Epidermal melanocyte (primary cell): ENCODE data around the gene TCP10L.
"Not testable (repeated sequence)": the region's sequence is repeated elsewhere in the genome, so short reads cannot be mapped to it uniquely, and the experiment has no call there.

Source experiments
- DNase-seq: peaks from one replicate; pipeline ENCODE4 v3.0.0; 2011; ENCODE audit warnings: low spot score; ENCODE audit not compliant: insufficient read length

The TCP10L gene

DNA sequence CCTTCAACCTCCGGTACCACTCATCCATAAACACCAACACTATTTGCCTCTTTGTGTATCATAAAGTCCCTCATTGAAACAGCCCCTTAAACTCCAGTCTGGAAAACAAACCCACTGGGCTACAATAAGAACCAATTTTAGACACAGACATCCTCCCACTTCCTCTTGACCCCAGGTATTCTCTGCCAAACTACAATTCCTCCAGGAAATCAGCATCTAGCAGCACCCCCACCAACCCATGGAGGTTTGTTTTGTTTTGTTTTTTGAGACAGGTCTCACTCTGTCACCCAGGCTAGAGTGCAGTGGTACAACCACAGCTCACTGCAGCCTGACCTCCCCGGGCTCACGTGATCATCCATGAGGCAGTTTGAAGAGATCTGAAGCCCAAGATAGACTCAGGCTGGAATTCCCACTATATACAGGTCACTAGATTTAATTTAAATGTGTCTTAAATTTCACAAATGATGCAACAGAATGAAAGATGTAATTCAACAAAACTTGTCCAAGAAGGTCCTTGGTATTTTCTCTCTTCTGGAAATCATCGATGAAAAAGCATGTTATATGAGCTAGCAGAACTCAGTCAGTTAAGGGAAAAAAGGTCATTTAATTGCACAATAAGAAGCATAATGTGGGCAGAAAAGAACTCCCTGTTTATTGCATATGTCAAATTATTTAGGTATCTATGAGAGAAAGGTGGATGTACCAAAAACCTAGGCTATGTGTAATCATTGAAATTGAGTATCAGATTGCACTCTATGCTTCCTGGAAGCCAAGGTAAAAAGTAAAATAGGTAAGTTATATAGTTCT is 30.3 kb downstream of the TCP10L start:
- DNase-seq: no peak

DNA sequence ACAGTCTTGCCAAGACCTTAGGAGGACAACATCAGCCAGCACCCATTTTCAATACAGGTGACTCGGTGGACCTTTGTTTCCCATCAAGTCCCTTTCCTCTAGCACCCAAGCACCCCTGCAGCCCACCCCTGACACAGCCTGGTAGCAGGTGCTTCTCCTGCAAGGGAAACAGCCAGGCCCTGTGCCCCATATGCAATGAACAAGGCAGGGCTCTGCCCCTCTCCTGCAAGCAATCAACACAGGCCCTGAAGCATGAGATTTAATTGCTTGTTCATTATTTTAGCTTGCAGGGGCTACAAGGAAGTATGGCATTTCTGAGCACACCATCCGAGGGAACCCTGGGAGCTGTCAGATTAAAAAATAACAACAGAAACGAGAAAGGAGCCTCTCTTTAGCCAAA is 35.4 kb downstream of the TCP10L start:
- DNase-seq: no peak

DNA sequence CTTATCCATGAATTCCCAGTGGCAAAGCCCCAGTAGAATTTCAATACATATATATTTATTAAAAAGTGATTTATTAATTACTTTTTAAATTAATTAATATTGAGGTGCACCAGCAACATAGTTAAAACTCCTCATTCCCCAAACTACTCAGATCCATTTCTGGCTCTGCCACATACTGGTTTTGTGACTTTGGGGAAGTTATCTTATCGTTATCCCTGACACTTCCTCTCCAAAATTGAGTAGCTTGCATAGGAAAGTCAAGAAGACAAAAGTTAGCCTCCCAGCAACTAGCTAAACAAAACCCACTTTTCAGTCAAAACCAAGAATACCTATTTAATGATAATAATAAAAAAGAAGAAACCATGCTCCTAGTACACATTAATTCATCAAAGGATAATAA is 35.9 kb downstream of the TCP10L start:
- no peak for DNase-seq

DNA sequence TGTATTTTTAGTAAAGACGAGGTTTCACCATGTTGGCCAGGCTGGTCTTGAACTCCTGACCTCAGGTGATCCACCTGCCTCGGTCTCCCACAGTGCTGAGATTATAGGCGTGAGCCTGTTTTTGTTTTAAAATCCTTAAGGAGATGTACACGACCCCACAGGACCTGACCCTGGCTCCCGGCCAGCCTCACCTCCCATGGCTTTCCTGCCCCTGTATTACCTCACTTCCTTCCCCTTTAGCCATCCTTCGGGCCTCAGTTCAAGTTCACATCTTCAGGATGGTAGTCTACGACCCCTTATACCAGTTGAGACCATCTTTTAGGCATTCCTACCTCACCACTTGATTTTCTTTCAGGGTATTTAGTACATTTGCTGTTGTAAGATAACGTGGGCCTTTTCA is 36.3 kb downstream of the TCP10L start:
- DNase-seq: no peak

DNA sequence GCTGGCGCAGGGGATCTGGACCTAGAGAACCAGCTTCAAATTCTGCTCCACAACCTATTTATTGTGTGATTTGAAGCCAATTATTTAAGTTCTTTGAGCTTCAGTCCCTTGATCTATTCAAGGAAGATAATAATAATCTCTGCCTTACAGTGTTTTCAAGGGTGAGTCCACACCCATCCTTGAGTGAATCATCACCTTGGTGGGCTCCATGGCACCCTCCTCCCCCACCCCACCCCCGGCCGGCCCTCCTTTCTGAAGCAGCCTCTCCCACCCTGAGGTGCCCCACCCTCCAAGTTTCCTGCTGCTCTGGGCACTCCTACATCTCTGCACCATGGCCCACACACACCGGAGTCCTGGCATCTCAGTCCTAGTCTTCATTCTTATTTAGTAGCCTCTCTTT is 38.3 kb downstream of the TCP10L start:
- DNase-seq: no peak

DNA sequence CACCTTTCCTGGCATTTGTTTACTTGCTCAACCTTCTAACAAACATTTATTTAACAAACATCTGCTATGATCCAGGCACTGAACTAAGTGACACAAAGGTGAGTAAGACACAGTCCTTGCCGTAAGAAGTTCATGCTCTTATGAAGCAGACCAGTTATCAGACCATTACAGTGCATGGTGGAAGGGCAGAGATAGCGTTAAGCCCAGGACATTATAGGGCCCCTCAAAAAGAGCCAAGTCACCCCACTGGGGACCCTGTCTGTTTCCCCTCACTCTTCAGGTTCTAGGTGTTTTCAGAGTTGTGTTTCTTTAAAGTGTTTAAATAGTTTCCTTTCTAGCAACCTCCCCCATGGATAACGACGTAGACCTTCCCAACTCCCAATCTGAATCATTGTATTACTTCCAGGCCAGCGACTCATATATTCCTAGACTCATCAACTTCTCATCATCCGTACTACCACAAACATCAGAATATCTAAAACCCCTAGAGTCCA is 39.3 kb downstream of the TCP10L start:
- DNase-seq: no peak

DNA sequence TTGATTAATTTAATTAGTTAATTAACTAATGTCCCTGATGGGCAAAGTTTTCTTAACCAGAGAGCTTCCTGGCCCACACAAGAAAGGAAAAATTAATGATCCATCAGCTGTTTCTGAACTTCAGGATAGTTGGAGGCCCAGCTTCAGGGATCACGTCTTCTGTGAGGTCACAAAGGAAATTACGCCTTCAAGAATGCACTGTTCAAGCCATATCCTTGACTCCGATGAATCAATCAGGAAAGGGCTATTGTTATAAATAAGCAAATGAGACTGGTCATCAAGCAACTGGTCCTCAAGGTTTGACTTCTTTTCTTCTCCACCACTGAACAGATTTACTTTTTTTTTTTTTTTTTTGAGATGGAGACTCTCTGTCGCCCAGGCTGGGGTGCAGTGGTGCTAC is 40.6 kb downstream of the TCP10L start:
- no peak for DNase-seq

DNA sequence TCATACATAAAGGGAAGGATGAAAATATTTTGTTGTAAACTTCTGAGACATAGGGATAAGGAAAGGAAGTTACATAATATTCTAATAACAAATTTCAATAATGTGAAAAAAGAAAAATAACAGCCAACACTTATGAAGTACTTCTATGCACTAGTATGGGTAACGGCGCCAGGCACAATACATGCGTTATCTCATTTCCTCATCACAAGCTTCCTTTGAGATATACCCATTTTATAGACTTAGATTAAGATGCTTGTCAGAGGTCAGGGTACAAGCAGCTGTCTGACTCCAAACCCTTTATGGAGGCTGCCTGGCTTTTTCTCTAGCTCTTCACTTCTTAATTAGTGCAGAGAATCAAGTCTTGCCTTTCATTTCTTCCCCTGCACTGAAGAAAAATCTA is 41.3 kb downstream of the TCP10L start:
- DNase-seq: no peak

DNA sequence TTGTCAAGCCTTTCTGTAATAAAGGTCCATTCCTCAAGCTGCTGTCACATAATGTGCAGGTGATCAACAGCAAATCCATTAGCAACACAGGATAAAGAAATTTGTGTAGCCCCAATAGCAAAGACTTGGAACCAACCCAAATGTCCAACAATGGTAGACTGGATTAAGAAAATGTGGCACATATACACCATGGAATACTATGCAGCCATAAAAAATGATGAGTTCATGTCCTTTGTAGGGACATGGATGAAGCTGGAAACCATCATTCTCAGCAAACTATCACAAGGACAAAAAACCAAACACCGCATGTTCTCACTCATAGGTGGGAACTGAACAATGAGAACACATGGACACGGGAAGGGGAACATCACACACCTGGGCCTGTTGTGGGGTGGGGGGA is 42.3 kb downstream of the TCP10L start:
- not testable (repeated sequence) for DNase-seq

DNA sequence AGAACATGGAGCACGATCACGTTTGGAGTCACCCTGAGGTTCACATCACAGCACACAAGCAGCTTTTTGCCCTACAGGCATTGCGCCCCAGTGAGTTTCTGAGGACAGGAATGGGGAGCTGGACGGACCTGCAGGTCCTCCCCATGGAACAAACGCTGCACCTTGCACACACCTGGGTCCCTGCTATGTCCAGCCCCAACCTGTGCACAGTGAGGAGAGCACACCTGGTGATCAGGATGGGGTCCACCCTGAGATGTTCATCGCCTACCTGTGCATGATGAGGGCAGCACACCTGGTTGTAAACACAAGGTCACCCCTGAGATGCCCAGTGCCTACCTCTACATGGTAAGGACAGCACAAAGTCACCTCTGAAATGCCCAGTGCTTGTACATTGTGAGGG is 45.9 kb downstream of the TCP10L start:
- DNase-seq: no peak

DNA sequence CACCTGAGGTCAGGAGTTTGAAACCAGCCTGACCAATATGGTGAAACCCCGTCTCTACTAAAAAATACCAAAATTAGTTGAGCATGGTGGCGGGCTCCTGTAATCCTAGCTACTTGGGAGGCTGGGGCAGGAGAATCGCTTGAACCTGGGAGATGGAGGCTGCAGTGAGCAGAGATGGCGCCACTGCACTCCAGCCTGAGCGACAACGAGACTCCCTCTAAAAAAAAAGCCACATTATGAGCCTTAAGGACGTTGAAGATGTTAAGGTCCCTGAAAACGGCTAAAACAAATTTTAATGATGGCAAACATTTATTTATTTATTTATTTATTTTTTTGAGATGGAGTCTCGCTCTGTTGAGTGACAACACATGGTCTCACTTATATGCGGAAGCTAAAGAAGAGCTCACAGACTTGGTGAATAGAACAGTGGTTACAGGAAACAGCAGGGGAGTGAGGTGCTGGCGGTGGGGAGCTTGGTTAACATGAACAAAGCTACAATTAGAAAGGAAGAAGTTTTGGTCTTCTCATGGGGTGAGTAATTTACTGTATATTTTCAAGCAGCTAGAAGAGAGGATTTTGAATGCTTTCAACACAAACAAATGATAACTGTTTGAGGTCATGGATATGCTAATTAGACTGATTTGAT is 47.1 kb downstream of the TCP10L start:
- DNase-seq: no peak

DNA sequence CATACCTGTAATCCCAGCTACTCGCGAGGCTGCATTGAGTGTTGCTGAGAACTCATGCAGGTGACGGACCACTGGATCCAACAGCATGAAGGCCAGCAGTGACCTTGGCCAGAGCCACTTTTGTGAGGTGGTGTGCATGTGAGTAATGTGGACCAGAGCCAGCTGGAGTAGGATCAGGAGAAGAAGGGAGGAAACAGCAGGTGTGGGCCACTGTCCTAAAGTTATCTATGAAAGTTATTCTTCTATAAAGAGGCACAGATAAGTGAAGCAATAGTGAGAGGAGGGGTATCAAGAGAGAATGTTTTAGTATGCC is 47.8 kb downstream of the TCP10L start:
- no peak for DNase-seq

DNA sequence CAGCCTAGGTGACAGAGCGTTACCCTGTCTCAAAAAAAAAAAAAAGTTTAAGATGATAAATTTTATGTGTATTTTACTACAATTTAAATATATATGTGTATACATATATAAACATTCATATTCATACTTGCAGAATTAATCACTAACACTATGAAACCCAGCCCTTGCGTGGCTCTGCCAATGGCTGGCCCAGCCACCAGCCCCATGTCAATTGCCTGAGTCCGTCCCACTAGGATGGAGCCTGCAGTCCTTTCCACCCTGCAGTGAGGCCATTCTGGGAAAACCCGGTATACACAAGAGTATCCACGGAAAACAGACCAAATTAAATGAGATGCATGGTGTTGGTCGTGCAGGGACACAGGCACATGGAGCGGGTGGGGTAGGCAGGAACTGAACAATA is 49.7 kb downstream of the TCP10L start:
- DNase-seq: no peak

DNA sequence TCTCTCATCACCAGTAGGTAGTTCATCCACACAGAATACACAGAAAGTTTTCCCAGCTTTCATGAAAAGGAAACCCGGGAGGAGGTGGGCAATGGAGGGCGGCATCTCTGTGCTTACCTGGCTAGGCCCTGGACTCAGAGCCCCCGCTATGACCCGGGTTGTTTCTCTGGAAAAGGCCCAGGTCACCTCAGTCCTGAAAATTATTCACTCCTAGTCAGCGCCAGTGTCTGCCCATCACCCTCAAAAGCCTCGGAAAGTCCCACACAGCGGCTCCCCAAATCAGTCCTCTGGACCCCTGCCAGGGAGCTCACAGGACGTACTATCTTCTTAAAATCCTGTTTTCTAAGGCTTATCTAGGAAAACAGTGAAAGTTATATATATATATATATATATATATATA is 51.2 kb downstream of the TCP10L start:
- DNase-seq: no peak

DNA sequence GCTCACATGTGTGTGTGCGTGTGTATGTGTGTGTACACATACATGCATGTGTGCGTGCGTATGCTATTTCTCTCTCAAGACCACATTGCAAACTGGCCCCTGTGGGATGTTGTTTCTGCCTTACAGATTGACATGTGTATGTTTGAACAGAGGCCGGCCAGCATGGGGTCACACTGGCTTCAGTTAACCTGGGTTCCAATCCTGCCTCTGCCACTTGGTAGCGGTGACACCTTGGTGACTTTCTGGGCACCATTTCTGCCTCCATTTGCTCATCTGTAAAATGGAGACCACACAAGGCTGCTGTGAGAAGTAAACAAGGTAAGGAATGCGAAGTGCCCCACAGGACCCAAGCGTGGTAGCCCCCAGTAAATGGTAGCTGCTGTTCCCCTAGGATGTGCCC is 51.7 kb downstream of the TCP10L start:
- no peak for DNase-seq

DNA sequence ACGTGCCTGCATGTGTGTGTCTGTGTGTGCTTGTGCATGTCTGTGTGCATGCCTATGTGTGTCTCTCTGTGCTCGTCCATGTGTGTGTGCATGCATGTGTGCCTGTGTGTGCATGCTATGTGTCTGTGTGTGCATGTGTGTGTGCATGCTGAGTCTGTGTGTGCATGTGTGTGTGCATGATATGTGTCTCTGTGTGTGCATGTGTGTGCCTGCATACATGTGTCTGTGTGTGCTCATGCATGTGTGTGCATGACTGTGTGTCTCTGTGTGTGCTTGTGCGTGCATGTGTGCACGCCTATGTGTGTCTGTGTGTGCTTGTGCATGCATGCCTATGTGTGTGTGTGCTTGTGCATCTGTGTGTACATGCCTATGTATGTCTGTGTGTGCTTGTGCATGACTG is 52.3 kb downstream of the TCP10L start:
- DNase-seq: no peak

DNA sequence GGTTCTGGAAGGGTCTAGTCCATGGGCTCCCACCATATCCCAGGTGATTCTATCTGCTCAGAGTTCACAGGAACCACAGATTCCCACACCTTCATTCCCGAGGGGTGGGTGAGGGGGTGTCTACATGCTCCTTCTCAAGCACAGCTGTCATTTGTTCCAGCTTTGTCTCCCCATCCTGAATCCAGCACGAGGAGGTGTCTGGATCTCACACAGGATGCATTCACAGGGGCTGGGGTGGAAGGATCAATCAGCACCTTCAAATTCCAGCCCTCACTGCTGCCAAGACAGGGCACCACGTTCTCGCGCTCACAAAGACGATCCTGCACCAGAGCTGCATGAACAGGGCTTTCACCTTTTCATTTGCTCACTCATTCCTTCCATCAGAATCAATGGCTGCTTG is 52.7 kb downstream of the TCP10L start:
- no peak for DNase-seq

DNA sequence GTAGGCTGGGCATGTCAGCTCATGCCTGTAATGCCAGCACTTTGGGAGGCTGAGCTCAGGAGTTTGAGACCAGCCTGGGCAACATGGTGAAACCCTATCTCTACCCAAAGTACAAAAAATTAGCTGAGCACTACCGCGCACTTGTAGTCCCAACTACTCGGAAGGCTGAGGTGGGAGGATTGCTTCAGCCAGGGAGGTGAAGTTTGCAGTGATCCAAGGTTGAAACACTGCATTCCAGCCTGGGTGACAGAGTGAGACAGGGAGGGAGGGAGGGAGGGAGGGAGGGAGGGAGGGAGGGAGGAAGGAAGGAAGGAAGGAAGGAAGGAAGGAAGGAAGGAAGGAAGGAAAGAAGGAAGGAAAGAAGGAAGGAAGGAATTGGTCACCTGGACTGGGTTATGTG is 53.8 kb downstream of the TCP10L start:
- not testable (repeated sequence) for DNase-seq

DNA sequence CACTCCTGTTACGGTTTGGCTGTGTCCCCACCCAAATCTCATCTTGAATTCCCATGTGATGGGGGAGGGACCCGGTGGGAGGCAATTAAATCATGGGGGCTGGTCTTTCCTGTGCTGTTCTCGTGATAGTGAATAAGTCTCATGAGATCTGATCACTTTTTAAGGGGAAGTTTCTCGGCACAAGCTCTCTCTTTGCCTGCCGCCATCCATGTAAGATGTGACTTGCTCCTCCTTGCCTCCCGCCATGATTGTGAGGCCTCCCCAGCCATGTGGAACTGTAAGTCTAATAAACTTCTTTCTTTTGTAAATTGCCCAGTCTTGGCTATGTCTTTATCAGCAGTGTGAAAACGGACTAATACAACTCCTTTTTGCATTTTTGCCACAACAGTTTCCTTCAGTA is 54.5 kb downstream of the TCP10L start:
- DNase-seq: not testable (repeated sequence)

DNA sequence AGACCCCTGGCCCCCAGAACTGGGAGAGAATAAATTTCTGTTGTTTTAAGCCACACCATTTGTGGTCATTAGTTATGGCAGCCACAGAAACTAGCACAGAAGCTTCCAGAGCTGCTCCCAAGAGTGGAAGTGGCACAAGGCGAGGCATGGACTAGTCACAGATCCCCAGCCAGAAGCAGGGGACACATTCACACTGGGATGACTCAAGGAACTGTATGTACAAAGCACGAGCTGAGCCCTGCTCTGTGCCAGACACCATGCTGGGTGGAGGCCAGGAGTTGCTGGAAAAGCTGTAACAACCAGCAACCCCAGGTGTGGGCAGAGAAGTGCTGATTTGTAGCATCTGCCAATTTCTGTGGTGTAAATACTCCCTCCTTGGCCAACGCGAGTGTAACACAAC is 55.6 kb downstream of the TCP10L start:
- DNase-seq: no peak

DNA sequence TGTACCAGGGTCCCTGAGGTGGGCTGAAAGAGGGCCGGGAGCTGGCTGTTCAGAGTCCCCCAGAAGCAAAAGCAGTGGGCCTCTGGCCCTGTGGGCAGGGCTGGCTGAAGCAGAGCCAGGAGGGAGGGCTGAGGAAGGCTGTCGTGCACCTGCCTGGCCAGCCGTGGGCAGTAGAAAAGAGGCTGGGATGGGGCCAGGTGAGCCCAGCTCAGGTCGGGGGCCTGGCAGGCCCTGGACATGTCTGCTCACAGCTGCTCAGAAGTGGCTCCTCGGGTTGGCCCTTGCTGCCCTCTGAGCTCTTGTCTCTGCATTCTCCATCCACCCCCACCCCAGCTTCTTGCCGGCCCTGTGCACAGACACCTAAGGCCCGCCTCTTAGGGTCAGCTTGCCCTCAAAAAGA is 60.0 kb downstream of the TCP10L start:
- no peak for DNase-seq

DNA sequence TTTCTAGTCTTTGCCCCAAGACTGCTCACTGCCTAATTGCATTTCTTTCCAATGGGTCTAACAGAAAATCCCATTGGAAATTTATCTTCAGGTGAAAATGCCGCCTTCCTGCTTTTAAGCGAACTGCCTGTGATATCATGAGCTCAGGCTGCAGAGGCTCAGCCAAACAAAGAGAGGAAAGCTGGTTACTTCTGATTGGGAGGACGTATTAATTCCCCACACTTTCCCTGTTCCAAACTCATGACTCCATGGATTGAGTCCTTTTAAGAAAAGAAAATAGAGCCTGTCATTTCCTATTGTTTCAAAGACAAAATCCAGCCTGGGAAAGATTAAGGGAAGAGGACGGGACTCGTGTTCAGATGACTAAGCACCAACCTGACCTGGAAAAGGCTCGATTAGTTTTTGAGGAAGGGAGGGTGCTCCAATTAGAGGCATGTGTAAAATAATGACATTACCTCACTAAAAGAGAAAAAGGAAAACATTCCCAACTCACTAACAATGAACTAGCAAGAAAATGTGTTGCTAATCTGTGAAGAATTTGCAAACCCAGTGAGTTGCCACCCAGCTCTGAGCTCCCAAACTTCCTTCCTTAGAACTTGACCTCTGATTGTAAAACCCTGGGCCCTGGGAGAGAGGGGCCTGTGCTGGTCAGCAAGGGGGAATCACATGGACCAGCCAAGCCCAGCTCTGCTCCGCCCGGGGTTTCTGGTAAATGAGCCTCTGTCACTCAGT is 61.2 kb downstream of the TCP10L start:
- no peak for DNase-seq
